Stomach (tissue), 4 donors: ENCODE data around the gene CSH1.
"Not testable (repeated sequence)": the region's sequence is repeated elsewhere in the genome, so short reads cannot be mapped to it uniquely, and the experiment has no call there.

Source experiments
- EP300 ChIP-seq: sonication (generic); formaldehyde crosslinking; IDR thresholded peaks from one replicate; pipeline ENCODE4 v1.6.1; 2017; ENCODE audit warnings: antibody characterized with exemption
- POLR2A ChIP-seq, 4 donors: fragments of 450-650 bp; IDR thresholded peaks; one replicate each; pipeline ENCODE4 v1.6.1; 2016; ENCODE audit warnings: antibody characterized with exemption in 4 of 4, control low read depth in 2 of 4, mild to moderate bottlenecking in 1 of 4, moderate library complexity in 1 of 4
- POLR2AphosphoS5 ChIP-seq, 3 donors: sonication (generic); formaldehyde crosslinking; IDR thresholded peaks; one replicate each; pipeline ENCODE4 v1.6.1; 2016; ENCODE audit warnings: antibody characterized with exemption in 3 of 3
- TF ChIP-seq, protein P1 (sequence below), 7 experiments: fragments of 450-650 bp in 4 of 7; fragments of 200-600 bp in 3 of 7; sonication (generic) in 3 of 7; IDR thresholded peaks; one replicate each; pipeline ENCODE4 v1.5.1; 2016 to 2019; ENCODE audit warnings: antibody characterized with exemption in 7 of 7, control low read depth in 2 of 7, mild to moderate bottlenecking in 1 of 7

DNA sequence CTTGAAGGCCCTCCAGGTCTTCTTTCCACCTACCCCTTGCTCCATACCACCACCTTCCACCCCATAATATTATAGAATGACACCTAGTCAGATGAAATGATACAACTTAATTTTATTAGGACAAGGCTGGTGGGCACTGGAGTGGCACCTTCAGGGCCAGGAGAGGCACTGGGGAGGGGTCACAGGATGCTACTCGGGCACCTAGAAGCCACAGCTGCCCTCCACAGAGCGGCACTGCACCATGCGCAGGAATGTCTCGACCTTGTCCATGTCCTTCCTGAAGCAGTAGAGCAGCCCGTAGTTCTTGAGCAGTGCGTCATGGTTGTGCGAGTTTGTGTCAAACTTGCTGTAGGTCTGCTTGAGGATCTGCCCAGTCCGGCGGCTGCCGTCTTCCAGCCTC, 1.6 kb downstream of the CSH1 start:
- TF ChIP-seq, protein P1, sequence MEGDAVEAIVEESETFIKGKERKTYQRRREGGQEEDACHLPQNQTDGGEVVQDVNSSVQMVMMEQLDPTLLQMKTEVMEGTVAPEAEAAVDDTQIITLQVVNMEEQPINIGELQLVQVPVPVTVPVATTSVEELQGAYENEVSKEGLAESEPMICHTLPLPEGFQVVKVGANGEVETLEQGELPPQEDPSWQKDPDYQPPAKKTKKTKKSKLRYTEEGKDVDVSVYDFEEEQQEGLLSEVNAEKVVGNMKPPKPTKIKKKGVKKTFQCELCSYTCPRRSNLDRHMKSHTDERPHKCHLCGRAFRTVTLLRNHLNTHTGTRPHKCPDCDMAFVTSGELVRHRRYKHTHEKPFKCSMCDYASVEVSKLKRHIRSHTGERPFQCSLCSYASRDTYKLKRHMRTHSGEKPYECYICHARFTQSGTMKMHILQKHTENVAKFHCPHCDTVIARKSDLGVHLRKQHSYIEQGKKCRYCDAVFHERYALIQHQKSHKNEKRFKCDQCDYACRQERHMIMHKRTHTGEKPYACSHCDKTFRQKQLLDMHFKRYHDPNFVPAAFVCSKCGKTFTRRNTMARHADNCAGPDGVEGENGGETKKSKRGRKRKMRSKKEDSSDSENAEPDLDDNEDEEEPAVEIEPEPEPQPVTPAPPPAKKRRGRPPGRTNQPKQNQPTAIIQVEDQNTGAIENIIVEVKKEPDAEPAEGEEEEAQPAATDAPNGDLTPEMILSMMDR (IDR thresholded peaks at IDR 0.05), result not testable (repeated sequence)
- TF ChIP-seq POLR2A (IDR thresholded peaks at IDR 0.05); EP300; POLR2AphosphoS5 (IDR thresholded peaks at IDR 0.05): not testable (repeated sequence)
